ENCODE measurements around the gene POLG. TPM values are rescaled to one million over a fixed set of nuclear protein-coding genes. Genes with fewer than 3 reads are reported as not detected.

The POLG gene
- total RNA-seq, 2 experiments from 2014 or later, result 139 to 140 TPM

Small RNA genes within 50 kb of the gene (microRNA-seq; reads per million reads assigned to microRNA genes)
- not detected for gene MIR6766 (ENCODE audit: borderline microRNAs expressed, borderline replicate concordance)
- gene MIR9-3 (ENCODE audit: borderline microRNAs expressed, borderline replicate concordance), result not detected

Other genes with a start within 250 kb of the POLG start
- gene ABHD2, start 246.4 kb downstream of the POLG start, total RNA-seq, result 10 to 100 TPM; 36.0 to 39.2 TPM
- gene RLBP1, start 113.2 kb downstream of the POLG start, total RNA-seq, result not detected
- 1 to 10 TPM; 6.1 to 7.1 TPM for gene FANCI, start 90.8 kb downstream of the POLG start, total RNA-seq
- gene RHCG, start 161.8 kb upstream of the POLG start, total RNA-seq, result not detected
- under 1 TPM; 0.05 to 0.06 TPM for gene TICRR, start 240.6 kb upstream of the POLG start, total RNA-seq

Measured in CD4-positive, alpha-beta T cell (primary cell).